GM13977 (cell line): ENCODE results near the gene ACSF3.
"Not testable (repeated sequence)": the region's sequence is repeated elsewhere in the genome, so short reads cannot be mapped to it uniquely, and the experiment has no call there.

Source experiments
- DNase-seq: peaks from one replicate; pipeline ENCODE4 v3.0.0; 2012; ENCODE audit warnings: low spot score
- CTCF ChIP-seq: IDR thresholded peaks from 2 replicates; pipeline ENCODE4 v1.5.1; 2012; ENCODE audit warnings: mild to moderate bottlenecking, control low read depth; ENCODE audit not compliant: insufficient read depth; ENCODE audit errors: extremely low read depth, missing control alignments
- in situ Hi-C: fragments of 300-500 bp; cut with MboI; formaldehyde crosslinking; loops from one replicate; pipeline ENCODE4 v1.12.0; 2022; ENCODE audit warnings: low sequenced_read_pairs, low pct_unique_long_range_greater_than_20kb, mixed read lengths, inconsistent platforms; ENCODE audit not compliant: unreplicated experiment

ACSF3 gene

DNA sequence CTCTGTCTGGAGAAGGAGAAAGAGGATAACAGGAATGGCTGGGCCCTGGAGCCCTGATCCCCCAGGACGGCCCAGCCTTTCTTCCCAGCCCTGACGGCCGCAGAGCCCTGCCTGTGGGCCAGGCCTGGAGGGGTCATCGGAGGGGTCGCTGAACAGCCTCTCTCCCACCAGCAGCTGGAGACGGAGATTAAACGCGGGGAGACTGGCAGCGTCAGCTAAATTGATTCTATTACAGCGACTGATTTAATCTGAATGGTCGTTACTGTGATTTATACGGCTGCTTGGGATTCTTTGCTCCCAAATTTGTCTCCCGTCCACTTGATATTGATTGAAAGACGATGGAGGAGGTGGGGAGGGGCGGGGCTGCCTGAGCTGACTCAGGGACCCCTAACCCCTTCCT is 70.8 kb downstream of the ACSF3 start:
- no peak for TF ChIP-seq CTCF
- no peak for DNase-seq
- in situ Hi-C loops, result no loop called here

DNA sequence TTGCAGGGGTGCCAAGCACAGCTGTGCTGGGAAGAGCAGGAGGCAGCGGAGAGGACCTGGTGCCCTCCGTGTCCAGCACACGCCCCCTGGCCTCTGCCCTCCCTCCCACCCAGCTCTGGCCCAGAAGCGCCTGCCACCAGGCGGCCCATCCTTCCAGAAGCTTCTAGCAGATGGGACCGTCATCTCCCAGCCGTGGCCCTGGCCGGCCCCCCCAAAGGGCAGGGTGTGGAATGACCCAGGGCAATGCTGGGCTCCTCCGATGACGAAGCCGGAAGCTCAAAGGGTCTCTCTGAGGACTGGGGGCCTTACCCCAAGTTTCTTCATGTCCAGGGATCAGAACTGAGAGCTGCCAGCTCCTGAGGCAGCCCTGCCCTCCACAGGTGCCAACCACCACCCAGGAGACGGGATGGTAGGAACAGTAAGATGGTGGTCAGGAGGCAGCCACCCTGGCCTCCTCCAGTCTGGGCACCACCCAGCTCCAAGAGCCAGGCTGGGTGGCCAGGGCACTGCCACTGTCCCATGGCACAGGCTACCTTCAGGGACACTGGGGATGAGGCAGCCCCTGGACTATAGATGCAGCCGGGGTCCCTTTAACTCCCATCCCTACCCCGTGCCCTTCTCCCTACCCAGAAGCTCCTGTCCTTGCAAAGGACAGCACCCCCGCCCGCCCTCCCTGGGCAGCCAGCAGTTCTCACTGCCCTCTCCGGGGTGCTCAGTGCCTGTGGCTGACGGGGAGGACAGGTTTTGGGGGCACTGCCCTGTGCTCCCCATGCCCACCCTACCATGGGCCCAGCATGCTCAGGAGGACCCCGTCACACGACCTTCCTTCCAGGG is 71.4 kb downstream of the ACSF3 start:
- no peak for TF ChIP-seq CTCF
- no peak for DNase-seq
- in situ Hi-C loops, result no loop called here

DNA sequence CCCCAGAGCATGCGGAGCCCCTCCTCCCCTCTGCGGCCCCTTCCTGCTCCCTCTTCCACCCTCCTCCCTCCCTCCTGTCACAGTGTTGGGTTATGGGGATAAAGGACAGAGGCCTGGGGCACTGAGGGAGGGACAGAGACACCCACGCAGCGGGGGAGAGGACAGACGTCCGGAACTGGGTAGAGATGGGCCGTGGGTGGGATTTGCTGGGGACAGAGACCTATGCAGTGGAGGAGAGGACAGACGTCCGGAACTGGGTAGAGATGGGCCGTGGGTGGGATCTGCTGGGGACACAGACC is 72.0 kb downstream of the ACSF3 start:
- in situ Hi-C loops, result not testable (repeated sequence)

DNA sequence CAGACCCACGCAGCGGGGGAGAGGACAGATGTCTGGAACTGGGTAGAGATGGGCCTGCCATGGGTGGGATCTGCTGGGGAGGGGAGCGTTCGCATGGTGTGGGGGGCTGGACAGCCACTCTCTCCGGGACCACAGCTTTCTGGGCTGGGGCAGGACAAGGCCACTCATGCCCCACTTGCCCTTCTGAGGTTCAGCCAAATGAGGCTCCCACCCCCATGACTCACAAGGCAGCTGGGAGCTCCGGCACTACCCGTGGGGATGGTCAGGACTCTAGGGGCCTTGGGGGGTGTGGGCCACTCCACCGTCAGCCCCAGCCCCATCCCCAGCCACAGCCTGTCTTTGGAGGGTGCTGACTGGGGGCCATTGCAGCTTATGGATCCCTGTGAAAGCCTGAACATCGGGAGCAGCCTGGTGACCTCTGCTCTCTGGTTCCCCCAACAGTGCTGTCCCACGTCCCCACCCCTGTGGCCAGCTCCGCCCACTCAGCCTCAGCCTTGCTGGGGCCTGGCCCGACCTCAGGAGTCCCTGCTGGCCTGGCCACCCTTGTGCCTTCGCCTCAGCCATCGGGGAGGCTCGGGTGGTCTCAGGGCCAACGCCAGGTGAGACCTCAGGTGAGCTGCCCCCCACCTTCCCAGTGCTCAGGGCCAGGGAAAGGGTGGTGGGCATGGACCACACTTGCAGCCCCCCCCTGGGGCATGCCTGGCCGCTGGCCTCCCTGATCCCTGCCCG is 73.2 kb downstream of the ACSF3 start:
- in situ Hi-C loops, result no loop called here
- TF ChIP-seq CTCF, result no peak
- DNase-seq, result no peak

More for the DNA sequence above, 72.0 kb downstream of the ACSF3 start:
- not testable (repeated sequence) for DNase-seq

- in situ Hi-C loops, result no loop called here
- TF ChIP-seq CTCF, result peak; percentile 95
- DNase-seq, result peak; percentile 90
Measured at GRCh38 chr16:89167425-89167941, 73.8 kb downstream of the ACSF3 start.

- no peak for DNase-seq
- in situ Hi-C loops, result no loop called here
- TF ChIP-seq CTCF, result no peak
Measured at GRCh38 chr16:89168381-89169189, 74.9 kb downstream of the ACSF3 start.
